Measurements from ENCODE around the gene SLFN5.
"Not testable (repeated sequence)": the region's sequence is repeated elsewhere in the genome, so short reads cannot be mapped to it uniquely, and the experiment has no call there.

The SLFN5 gene

GRCh38 chr17:35242805-35243560, at the start of gene SLFN5:
Gene SLFN5, plus strand, starts transcription at chr17:35243072. Its CDS starts 15,619 bp downstream, at chr17:35258691.
- DNase-seq, result peak; percentile 72

DNA sequence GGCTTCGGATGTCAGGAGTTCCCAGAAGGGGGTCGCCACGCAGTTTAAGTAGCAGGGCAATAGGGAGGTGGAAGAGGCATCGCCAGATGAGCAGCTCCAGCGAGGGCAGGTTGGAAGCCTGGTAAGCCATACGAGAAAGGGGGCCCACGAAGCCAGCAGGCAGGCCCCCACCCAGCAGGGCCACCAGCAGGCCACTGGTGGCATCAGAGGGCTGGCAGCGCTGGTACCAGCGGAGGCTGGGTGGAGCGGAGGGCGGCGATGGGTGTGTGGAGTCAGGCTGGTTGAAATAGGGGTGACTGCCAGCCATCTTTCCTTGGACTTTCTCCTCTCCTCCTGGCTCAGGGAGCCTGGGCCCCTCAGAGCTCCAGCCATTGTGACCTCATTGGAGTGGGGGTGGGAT, 48.9 kb upstream of the SLFN5 start, which contains the start of gene SLC35G3:
Gene SLC35G3, minus strand, starts transcription at position 393 of the 400 bp plus-strand sequence. Its CDS starts 86 bp downstream, at position 307.
- not testable (repeated sequence) for DNase-seq

DNA sequence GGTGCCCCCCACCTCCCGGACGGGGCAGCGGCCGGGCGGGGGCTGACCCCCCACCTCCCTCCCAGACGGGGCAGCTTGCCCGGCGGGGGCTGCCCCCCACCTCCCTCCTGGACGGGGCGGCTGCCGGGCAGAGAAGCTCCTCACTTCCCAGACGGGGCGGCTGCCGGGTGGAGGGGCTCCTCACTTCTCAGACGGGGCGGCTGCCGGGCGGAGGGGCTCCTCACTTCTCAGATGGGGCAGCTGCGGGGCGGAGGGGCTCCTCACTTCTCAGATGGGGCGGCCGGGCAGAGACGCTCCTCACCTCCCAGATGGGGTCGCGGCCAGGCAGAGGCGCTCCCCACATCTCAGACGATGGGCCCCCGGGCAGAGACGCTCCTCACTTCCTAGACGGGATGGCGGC, 47.8 kb upstream of the SLFN5 start:
- DNase-seq, result not testable (repeated sequence)

- DNase-seq, result not testable (repeated sequence)
These were observed 40.3 kb upstream of the SLFN5 start for GRCh38 chr17:35202582-35202981.

GRCh38 chr17:35210741-35211140, 32.1 kb upstream of the SLFN5 start:
- DNase-seq, result no peak

GRCh38 chr17:35212668-35213067, 30.2 kb upstream of the SLFN5 start:
- DNase-seq, result no peak

GRCh38 chr17:35213412-35213940, 29.4 kb upstream of the SLFN5 start:
- DNase-seq, result no peak

DNA sequence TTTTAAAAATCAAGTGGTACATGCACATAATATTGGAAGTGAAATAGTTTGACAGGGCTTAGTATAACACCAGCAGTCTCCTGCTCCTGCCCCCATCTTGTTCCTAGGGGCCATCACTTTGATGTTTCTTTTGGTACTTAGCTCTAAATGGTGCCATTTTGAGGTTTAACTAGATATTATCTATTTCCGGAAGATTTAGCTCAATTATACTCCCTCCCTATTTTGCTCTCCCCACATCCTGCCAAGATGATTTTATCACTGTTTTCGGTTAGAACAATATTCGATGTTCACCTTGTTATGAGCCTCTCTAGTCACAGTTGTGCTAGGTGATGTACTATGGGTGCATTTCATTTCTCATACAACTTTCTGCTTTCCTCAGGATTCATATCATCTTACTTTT, 28.7 kb upstream of the SLFN5 start:
- no peak for DNase-seq

- no peak for DNase-seq
These were observed 28.1 kb upstream of the SLFN5 start for GRCh38 chr17:35214631-35215273.

DNA sequence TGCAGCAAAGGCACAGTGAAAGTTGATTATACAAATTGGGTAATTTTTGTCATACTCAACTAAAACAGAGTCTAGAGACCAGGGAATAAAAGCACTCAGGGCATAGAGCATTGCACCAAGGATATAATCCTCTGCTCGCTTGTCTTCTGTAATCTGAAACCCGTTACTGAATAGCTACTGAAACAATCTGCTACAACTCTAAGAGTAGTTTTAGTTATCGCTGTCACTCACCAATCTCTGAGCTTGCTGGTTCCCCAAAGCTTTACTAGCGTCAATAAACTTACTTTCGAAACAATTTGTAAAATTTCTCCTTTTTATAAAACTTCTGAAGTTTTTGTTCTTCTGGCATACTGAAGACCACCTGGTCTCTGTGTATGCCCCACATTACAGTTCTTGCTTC, 25.8 kb upstream of the SLFN5 start:
- no peak for DNase-seq

- no peak for DNase-seq
These were observed 24.0 kb upstream of the SLFN5 start for GRCh38 chr17:35218915-35219314.

GRCh38 chr17:35222452-35222851, 20.4 kb upstream of the SLFN5 start:
- no peak for DNase-seq

- no peak for DNase-seq
These were observed 18.4 kb upstream of the SLFN5 start for GRCh38 chr17:35224436-35224835.

DNA sequence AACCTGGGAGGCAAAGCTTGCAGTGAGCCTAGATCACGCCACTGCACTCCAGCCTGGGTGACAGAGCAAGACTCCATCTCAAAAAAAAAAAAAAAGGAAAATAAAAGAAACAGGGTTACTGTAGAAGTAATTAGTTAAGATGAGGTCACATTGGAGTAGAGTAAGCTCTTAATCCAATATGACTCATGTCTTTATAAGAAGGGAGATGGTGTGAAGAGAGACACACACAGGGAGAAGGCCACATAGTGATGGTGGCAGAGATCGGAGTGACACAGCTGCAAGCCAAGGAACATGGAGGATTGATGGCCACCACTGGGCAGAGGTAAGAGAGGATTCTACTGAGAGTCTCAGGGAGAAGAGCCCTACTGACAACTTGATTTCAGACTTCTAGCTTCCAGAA, 15.3 kb upstream of the SLFN5 start:
- no peak for DNase-seq

DNA sequence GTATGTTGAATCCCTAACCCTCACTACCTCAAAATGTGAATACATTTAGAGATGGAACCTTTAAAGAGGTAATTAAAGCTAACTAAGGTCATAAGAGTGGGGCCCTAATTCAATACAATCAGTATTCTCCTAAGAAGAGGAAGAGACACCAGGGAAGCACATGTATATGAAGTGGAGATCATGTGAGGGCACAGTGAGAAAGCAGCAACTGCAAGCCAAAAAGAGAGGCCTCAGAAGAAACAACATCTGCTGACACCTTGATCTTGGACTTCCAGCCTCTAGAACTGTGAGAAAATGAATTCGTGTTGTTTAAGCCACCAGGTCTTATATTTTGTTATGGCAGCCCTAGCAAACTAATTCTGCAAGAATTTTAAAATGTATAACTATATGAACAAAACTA, 13.2 kb upstream of the SLFN5 start:
- no peak for DNase-seq

- DNase-seq, result not testable (repeated sequence)
These were observed 8.6 kb upstream of the SLFN5 start for GRCh38 chr17:35234315-35234714.

GRCh38 chr17:35235289-35235688, 7.6 kb upstream of the SLFN5 start:
- no peak for DNase-seq

- no peak for DNase-seq
These were observed 7.0 kb upstream of the SLFN5 start for GRCh38 chr17:35235917-35236316.

DNA sequence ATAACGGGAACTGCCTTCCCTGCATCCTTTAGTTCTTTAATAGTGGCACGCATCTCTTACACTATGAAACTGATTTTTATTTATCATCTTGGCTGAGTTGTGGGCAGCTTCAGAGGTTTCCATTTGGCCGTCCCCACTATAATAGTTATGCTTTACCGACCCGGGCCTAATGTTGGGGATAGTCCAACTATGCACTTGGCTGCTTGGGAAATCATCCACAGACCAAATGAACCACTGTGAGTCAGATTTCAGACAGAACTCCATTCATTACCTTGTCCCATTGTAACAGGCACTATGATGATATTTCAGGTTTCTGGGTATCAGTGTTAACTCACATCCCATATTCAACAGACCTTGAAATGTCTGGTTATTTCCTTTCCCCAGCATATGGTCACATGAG, 6.1 kb upstream of the SLFN5 start:
- no peak for DNase-seq

DNA sequence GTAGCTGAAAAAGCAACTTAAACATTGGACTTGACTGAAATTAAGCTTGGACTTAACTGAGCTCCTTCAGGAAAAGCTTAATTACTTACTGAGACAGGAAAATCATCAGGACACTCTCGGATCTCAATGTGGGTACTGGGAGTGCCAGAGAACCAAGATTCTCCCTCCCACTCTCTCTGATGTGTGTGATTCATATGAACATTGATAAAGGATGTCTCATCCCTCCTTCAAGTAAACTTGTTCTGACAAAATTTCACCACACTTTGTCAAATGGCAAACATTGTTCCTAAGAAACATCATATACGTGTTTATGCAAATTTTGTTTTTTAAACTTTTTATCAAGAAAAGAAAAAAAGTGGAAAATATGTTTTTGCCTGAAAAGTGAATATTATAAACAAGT, 4.1 kb upstream of the SLFN5 start:
- no peak for DNase-seq

DNA sequence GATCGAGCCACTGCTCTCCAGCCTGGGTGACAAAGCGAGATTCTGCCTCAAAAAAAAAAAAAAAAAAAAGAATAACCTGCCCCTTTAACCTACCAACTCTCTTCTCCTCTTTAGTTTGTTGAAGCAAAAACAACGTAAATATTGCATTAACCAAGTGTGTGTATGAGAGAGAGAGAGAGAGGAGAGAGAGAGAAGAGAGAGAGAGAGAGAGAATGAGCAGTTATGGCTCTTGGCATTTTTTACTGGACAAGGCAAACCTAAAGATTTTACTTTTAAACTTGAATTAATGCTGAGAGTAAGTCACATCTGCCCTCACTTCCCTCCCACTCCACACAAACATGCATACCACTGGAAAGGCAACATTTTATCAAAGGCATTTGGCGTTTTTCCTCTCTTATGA, 3.0 kb upstream of the SLFN5 start:
- DNase-seq, result no peak

- no peak for DNase-seq
These were observed 2.0 kb upstream of the SLFN5 start for GRCh38 chr17:35240861-35241260.

DNA sequence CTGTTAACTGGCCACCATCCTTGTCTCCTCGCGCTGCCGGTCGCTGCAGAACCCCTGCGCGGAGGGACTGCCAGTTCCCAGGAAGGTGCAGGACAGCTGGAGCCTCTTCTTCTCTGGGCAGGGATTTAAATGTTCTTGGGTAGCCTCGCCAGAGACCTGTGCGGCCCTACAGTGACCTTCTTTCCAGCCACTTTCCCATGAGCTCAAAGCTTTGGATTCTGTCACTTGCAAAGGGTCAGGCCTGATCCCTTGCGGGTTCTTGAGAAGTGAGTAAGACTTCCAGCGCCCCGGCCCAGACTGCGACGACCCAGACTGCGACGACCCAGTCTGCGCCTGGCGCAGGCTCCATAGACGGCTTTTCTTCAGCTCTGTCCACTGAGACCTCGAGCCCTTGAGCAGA, 1.4 kb upstream of the SLFN5 start:
- DNase-seq, result no peak

GRCh38 chr17:35242158-35242804, 591 bp upstream of the SLFN5 start:
- peak; percentile 9 for DNase-seq
